Activated CD8-positive, alpha-beta memory T cell treated with anti-CD3 and anti-CD28 coated beads, Interleukin-2, amount 50 U/mL, for 24 hours (primary cell): Measurements from ENCODE around the gene RNF115.

Source experiments
- DNase-seq: peaks from one replicate; pipeline ENCODE4 v3.0.0-alpha.2; 2020; ENCODE audit errors: extremely low read depth

RNF115 gene

DNA sequence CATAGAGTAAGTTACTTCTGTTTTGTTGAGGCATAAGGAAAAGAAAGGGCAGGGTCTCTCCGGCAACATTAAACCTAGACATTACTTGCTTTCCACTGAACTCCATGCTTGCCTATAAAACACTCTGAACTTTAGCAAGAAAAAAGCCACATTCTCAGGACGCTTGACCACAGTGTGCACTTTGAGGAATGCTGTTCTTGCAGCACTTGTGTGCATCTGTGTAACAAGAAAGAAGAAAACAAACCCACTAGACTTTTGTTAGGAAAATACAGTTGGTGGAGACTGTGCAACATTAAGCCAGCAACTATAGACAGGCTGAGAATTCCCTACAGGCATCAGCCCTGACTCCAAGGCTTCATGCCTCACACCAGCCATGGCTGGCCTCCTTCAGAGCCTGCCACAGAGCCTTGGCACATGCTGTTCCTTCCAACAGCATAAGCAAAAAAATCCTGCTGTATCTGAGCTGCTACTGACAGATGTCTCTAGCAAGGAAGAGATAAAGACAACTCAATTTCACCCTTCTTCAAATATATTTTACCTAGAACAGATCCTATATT, 122.5 kb downstream of the RNF115 start:
- no peak for DNase-seq

DNA sequence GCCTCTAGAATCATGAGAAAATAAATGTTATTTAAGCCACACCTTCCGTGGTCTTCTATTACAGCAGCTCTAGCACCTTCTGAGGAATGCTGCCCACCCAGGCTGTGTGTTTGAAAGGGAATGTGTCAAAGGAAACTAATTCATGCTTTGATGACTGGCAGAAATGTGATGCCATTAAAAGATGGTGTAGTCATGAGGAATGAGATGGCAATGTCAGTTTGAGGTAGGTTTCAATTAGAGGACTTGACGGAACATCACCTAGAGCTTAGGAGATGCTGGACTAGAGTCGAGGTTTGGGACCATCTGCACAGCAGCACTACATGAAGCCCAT, 127.3 kb downstream of the RNF115 start:
- no peak for DNase-seq

DNA sequence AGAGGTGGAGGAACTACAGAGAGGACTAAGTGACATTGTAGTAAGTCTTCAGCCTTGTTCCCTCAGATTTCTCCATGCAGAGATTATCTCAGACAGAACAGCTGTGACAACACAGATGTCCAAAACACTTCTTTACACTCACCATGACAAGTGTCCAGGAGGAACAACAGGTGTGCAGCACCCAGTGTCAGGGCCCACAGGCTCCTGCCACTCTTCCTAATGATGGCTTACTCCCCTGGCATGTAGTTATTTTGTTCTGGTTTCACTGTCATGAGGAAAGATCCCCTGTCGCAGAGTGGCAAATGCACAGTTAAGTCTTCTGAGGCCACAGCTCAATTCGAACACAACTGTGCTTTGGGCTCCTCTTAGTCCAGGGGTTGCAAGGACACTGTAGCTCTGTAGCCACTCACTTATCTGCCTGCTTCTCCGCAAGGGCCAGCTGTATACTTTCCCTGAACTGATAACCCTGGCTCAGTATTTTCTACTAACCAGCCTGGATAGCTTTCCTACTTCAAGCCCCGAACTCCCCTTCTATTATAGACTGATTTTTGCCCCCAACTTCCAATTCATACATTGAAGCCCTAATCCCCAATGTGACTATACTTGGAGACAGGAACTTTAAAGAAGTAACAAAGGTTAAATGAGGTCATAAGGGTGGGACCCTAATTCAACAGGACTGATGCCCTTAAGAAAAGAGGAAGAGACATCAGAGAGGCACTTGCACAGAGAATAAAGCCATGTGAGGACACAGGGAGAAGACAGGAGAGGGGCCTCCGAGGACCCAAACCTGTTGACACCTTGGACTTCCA, 127.9 kb downstream of the RNF115 start:
- no peak for DNase-seq

DNA sequence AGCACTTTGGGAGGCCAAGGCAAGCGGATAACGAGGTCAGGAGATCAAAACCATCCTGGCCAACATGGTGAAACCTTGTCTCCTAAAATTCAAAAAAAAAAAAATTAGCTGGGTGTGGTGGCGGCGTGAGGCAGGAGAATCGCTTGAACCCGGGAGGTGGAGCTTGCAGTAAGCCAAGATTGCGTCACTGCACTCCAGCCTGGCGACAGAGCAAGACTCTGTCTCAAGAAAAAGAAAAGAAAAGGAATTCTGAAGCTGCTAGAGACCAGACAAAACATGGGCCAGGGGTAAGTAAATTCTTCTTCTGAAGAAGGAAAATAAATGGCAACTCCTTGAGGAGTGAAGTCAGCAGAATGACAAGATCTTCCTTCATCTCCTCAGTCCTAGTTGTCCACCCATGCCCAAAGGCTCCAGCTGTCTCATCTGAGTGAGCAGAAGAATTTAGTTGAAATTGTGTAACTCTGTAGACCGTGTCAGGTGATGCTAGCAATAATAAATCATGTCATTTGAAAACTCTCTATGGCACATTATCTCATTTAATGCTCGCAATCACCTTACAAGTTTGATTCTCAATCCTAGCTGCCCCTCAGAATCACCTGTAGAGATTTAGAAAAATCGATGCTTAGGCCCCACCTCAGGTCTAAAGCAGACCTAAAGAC, 131.0 kb downstream of the RNF115 start:
- DNase-seq, result no peak

DNA sequence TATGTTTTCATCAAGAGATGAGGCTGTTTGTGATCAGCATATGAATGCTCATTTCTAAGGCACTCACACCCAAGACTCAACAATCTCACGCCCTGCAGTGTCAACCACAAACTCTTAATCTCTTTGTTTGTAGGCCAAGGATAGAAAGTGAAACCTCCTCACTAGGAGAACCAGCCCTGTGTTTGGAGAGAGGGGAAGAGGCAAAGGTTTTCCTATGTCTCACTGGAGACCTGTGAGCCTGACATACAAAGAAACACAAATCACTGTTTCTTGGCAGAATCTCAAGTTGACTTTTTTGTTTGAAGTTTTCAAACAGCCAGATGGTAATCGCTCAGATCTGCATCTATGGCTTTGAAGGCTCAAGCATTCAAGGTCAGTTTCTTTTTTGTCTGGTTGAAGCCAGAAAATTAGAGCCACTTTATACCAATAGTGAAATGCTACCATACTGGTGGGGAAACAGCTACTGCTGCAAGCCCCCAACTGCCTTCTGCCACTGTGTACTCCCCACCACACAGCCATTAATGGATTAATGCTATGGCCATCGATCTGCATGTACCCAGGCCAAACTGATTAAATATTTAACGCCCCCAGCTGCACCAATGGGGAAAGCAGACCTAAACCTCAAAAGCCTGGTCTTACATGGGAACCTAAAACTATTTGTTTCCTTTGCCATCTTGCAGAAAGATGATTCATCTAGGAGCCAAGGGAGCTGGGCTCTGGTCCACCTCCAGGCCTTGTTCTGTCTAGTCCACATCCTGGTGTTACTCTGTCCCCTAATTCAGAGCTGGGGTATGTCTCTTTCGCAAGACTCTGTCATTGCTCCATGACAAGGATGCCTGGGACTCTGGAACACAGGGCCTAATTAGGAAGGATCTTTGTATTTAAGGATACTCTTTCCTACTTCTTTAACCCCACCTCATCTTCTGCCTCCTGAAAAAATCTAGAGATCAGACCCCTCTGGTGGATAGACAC, 133.0 kb downstream of the RNF115 start:
- peak; percentile 15 for DNase-seq

DNA sequence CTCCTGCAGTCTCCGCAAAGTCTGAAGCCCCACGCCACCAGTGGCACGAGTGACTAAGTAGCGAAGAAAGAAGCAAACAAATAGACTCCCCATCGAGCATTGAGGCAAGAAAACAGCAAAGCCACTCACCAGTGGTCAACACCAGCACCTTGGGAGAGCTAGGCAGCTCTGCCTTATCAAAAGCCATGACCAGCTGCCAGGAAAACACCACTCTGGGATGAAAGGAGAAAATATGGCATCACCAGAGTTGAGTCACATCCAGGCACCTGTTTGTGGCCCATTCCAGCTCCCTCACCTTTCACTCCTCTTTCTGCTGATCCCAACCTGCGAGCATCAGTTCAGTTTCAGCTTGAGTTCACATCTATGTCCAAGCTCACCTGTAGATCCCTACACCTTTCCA, 134.0 kb downstream of the RNF115 start:
- no peak for DNase-seq

DNA sequence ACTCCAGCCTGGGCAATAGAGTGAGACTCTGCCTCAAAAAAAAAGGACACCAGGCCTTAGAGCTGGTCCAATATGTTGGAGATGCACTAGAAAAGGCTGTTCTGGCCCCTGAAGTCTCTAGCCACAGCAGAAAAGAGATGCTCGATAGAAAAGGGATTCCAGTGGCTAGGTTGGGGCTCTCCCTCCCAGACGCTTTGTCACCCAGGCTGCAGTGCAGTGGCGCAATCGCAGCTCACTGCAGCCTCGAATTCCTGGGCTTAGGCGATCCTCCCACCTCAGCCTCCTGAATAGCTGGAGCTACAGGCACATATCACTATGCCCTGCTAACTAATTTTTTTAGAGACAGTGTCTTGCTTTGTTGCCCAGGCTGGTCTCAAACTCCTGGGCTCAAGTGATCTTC, 135.0 kb downstream of the RNF115 start:
- DNase-seq, result no peak
